GM12801 (cell line): Measurements from ENCODE around the gene MAPT.

Source experiments
- CTCF ChIP-seq: IDR thresholded peaks from one replicate; pipeline ENCODE4 v1.5.1; 2011; ENCODE audit warnings: control low read depth; ENCODE audit not compliant: insufficient read length; ENCODE audit errors: extremely low read depth

MAPT gene

DNA sequence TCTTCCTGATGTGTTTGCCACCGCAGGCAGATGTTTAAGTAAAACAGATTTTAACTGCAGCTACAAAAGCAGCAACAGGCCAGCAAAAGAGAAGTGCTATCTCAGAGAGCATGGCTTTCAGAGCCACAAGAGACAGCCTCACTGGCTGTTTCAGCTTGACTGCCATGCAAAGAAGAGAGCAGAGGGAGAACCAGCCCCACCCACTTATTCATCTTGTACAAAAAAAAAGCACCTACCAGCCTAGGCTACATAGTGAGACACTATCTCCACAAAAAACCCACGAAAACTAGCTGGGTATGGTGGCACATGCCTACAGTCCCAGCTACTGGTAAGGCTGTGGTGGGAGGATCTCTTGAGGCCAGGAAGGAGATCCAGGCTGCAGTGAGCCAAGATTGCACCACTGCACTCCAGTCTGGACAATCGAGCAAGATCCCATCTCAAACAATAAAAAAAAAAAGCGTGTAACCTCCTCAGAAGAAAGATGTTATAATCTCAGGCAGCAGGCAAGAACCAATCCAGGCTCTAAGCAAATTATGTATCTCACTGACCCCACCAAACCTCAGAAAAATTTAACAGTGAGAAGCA lies 134.7 kb downstream of the MAPT start:
- no peak for TF ChIP-seq CTCF

GRCh38 chr17:46029627-46030026 lies 135.3 kb downstream of the MAPT start:
- no peak for TF ChIP-seq CTCF

- TF ChIP-seq CTCF, result no peak
These were observed 136.4 kb downstream of the MAPT start for GRCh38 chr17:46030752-46031151.

DNA sequence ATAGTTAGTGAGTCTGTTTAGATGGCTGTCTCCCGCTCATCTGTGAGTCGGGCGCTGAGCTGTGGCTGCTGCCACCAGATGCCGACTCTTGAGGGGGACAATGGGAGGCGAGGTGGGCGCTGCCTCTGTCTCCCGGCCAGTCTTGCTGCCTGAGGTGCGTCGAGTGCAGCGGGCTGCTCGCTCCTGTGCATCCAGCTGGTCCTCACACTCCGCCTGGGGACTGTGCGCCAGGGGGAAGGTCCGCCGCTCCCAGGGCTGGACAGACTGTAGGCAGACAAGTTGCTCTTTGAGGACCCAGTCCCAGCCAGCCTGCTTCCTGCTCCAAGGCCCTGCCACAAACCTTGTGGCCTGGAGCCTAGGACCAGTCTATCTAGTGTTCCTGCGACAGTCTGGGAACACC lies 137.1 kb downstream of the MAPT start:
- no peak for TF ChIP-seq CTCF

DNA sequence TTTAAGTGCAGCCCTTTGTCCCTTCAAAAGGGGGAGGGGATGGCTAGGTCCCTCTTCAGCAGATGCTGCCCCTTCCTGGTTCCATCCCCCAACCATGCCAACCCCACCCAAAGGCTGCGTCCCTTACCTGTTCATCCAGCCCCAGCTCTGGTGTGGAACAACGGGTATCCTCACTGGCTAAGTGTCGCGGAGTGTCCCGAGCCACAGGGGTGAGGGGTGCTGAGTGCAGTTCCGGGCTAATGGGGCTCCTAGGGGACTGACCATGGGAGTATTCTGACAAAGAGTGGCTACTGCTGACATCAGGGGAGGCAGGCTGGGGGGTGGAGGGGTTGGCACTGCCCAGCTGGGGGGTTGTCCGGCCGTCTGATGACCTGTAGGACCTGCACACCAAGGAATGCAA lies 137.6 kb downstream of the MAPT start:
- TF ChIP-seq CTCF, result no peak

- TF ChIP-seq CTCF, result no peak
These were observed 138.6 kb downstream of the MAPT start for GRCh38 chr17:46032909-46033308.

- no peak for TF ChIP-seq CTCF
These were observed 139.0 kb downstream of the MAPT start for GRCh38 chr17:46033392-46033791.
